ENCODE measurements around the gene MRPL51. TPM values are rescaled to one million over a fixed set of nuclear protein-coding genes. Genes with fewer than 3 reads are reported as not detected.
"Not testable (repeated sequence)": the region's sequence is repeated elsewhere in the genome, so short reads cannot be mapped to it uniquely, and the experiment has no call there.

The MRPL51 gene
- polyA plus RNA-seq, 1 donor from 2014 or later = 117 TPM

DNA sequence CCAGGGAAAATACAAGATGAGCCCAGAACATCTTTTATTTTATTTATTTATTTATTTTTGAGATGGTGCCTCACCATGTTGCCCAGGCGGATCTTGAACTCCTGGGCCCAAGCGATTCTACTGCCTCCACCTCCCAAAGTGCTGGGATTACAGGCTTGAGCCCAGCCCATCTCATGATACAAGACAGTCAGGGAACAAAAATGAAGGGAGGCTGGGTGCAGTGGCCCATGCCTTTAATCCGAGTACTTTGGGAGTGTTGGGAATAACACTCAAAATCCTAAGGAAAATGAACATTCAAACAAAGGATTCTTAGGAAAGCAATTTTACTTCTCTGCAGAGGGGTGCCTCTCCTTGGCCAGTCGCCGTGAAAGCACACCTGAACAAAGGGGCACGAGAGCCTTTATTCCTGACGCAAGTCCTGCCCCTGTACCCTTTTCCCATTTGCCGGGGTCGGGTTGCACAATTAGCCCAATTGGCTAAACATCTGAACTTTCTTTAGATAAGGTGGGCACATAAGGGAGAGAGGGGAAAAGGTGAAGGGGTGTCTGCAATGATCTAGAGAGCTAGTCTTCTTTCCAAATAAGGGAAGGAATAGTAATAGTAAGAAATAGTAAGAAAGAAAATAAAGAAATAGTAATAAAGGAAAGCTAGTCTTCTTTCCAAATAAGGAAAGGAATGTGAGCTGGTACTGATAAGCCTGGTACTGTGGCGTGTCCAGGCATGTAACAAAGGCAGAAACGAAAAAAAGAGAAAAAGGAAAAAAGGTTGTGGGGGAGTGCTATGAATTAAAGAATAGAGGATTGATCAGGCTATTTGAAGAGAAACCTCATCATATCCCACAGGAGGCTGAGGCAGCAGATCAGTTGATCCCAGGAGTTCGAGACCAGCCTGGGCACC lies 14.3 kb upstream of the MRPL51 start:
- no peak overlapping the region for H2AFZ ChIP-seq (ENCODE audit: low read depth, low read length)
- no peak for TF ChIP-seq EZH2 (IDR thresholded peaks at IDR 0.05; ENCODE audit: borderline replicate concordance, insufficient read depth, low read length, poor library complexity, severe bottlenecking)
- TF ChIP-seq TAF1 (IDR thresholded peaks at IDR 0.05; ENCODE audit: low read depth) = no peak
- TF ChIP-seq POLR2AphosphoS5 (IDR thresholded peaks at IDR 0.05) = no peak
- TF ChIP-seq EP300 (conservative IDR thresholded peaks at IDR 0.05; ENCODE audit: poor library complexity, severe bottlenecking) = no peak
- TF ChIP-seq MXI1 (conservative IDR thresholded peaks at IDR 0.05; ENCODE audit: poor library complexity, severe bottlenecking) = no peak
- TF ChIP-seq, protein P1, sequence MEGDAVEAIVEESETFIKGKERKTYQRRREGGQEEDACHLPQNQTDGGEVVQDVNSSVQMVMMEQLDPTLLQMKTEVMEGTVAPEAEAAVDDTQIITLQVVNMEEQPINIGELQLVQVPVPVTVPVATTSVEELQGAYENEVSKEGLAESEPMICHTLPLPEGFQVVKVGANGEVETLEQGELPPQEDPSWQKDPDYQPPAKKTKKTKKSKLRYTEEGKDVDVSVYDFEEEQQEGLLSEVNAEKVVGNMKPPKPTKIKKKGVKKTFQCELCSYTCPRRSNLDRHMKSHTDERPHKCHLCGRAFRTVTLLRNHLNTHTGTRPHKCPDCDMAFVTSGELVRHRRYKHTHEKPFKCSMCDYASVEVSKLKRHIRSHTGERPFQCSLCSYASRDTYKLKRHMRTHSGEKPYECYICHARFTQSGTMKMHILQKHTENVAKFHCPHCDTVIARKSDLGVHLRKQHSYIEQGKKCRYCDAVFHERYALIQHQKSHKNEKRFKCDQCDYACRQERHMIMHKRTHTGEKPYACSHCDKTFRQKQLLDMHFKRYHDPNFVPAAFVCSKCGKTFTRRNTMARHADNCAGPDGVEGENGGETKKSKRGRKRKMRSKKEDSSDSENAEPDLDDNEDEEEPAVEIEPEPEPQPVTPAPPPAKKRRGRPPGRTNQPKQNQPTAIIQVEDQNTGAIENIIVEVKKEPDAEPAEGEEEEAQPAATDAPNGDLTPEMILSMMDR (IDR thresholded peaks at IDR 0.05; ENCODE audit: poor library complexity, severe bottlenecking) = no peak
- no peaks in the 10 kb centered on the region for H3K27me3 ChIP-seq (ENCODE audit: insufficient read depth, low read depth, low read length)
- H3K4me3 ChIP-seq (ENCODE audit: low read length) = no peak overlapping the region
- H3K79me2 ChIP-seq (replicated peaks; ENCODE audit: insufficient read depth, low read length) = no peaks in the 10 kb centered on the region
- H4K20me1 ChIP-seq (ENCODE audit: insufficient read depth) = no peaks in the 10 kb centered on the region
- H3F3A ChIP-seq (ENCODE audit: insufficient read depth, low read length, poor library complexity, severe bottlenecking) = no peaks in the 10 kb centered on the region
- H3K4me2 ChIP-seq (ENCODE audit: low read length) = no peak overlapping the region
- no peaks in the 10 kb centered on the region for H3K9me3 ChIP-seq (ENCODE audit: low read length)
- H3K9ac ChIP-seq (ENCODE audit: low read length) = no peak overlapping the region
- H3K9me2 ChIP-seq (ENCODE audit: insufficient read depth, low read length) = no peaks in the 10 kb centered on the region
- no peaks in the 10 kb centered on the region for H3K36me3 ChIP-seq (ENCODE audit: insufficient read depth, low read length)
- H3K27ac ChIP-seq (ENCODE audit: low read length) = no peak overlapping the region

DNA sequence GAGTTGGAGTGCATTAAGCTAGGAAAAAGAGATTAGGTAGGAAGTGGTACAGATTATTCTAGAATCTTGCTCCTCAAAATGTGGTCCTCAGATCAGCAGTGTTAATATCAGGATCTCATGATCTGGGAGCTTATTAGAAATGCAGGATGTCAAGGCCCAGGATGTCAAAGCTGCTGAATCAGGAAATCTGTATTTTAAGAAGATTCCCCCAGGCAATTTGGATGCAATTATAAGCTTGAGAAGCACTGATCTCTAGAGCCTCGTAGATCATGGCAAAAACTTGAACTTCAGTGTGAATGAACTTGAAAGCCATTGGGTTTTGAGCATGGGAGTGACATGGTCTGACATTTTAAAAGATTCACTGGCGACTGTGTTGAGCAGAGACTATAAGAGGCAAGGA lies 7.4 kb upstream of the MRPL51 start:
- no peaks in the 10 kb centered on the region for H3K9me2 ChIP-seq (ENCODE audit: insufficient read depth, low read length)
- TF ChIP-seq, protein P2, sequence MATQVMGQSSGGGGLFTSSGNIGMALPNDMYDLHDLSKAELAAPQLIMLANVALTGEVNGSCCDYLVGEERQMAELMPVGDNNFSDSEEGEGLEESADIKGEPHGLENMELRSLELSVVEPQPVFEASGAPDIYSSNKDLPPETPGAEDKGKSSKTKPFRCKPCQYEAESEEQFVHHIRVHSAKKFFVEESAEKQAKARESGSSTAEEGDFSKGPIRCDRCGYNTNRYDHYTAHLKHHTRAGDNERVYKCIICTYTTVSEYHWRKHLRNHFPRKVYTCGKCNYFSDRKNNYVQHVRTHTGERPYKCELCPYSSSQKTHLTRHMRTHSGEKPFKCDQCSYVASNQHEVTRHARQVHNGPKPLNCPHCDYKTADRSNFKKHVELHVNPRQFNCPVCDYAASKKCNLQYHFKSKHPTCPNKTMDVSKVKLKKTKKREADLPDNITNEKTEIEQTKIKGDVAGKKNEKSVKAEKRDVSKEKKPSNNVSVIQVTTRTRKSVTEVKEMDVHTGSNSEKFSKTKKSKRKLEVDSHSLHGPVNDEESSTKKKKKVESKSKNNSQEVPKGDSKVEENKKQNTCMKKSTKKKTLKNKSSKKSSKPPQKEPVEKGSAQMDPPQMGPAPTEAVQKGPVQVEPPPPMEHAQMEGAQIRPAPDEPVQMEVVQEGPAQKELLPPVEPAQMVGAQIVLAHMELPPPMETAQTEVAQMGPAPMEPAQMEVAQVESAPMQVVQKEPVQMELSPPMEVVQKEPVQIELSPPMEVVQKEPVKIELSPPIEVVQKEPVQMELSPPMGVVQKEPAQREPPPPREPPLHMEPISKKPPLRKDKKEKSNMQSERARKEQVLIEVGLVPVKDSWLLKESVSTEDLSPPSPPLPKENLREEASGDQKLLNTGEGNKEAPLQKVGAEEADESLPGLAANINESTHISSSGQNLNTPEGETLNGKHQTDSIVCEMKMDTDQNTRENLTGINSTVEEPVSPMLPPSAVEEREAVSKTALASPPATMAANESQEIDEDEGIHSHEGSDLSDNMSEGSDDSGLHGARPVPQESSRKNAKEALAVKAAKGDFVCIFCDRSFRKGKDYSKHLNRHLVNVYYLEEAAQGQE (IDR thresholded peaks at IDR 0.05; ENCODE audit: borderline replicate concordance) = no peak
- TF ChIP-seq MXI1 (conservative IDR thresholded peaks at IDR 0.05; ENCODE audit: poor library complexity, severe bottlenecking) = no peak
- no peak for TF ChIP-seq EP300 (conservative IDR thresholded peaks at IDR 0.05; ENCODE audit: poor library complexity, severe bottlenecking)
- no peak for TF ChIP-seq TAF1 (IDR thresholded peaks at IDR 0.05; ENCODE audit: low read depth)
- TF ChIP-seq POLR2AphosphoS5 (IDR thresholded peaks at IDR 0.05) = no peak
- TF ChIP-seq EZH2 (IDR thresholded peaks at IDR 0.05; ENCODE audit: borderline replicate concordance, insufficient read depth, low read length, poor library complexity, severe bottlenecking) = no peak
- TF ChIP-seq RAD21 (conservative IDR thresholded peaks at IDR 0.05) = no peak
- TF ChIP-seq SMC3 (conservative IDR thresholded peaks at IDR 0.05; ENCODE audit: poor library complexity) = no peak
- TF ChIP-seq, protein P1 (IDR thresholded peaks at IDR 0.05; ENCODE audit: poor library complexity, severe bottlenecking) = no peak
- no peaks in the 10 kb centered on the region for H3K9me3 ChIP-seq (ENCODE audit: low read length)
- H3K79me2 ChIP-seq (replicated peaks; ENCODE audit: insufficient read depth, low read length) = peaks cover 17% of the 10 kb centered on the region
- H3K36me3 ChIP-seq (ENCODE audit: insufficient read depth, low read length) = no peaks in the 10 kb centered on the region
- H3K27me3 ChIP-seq (ENCODE audit: insufficient read depth, low read depth, low read length) = no peaks in the 10 kb centered on the region
- no peak overlapping the region for H2AFZ ChIP-seq (ENCODE audit: low read depth, low read length)
- H3K9ac ChIP-seq (ENCODE audit: low read length) = no peak overlapping the region
- H3K27ac ChIP-seq (ENCODE audit: low read length) = no peak overlapping the region
- no peaks in the 10 kb centered on the region for H4K20me1 ChIP-seq (ENCODE audit: insufficient read depth)
- H3K4me2 ChIP-seq (ENCODE audit: low read length) = no peak overlapping the region
- no peaks in the 10 kb centered on the region for H3F3A ChIP-seq (ENCODE audit: insufficient read depth, low read length, poor library complexity, severe bottlenecking)
- H3K4me3 ChIP-seq (ENCODE audit: low read length) = no peak overlapping the region

DNA sequence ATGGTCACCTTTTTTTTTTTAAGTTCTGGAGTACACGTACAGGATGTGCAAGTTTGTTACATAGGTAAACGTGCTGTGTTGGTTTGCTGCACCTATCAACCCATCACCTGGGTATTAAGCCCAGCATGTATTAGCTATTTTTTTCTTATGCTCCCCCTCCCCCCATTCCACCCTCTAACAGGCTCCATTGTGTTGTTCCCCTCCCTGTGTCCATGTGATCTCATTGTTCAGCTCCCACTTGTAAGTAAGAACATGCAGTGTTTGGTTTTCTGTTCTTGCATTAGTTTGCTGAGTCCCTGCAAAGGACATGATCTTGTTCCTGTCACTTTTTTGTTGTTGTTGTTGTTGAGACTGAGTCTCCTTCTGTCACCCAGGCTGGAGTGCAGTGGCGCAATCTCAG lies 4.2 kb upstream of the MRPL51 start:
- H3K4me2 ChIP-seq (ENCODE audit: low read length); H3F3A ChIP-seq (ENCODE audit: insufficient read depth, low read length, poor library complexity, severe bottlenecking); H4K20me1 ChIP-seq (ENCODE audit: insufficient read depth); H3K9me2 ChIP-seq (ENCODE audit: insufficient read depth, low read length); H3K4me3 ChIP-seq (ENCODE audit: low read length); H3K9me3 ChIP-seq (ENCODE audit: low read length); H3K36me3 ChIP-seq (ENCODE audit: insufficient read depth, low read length); H2AFZ ChIP-seq (ENCODE audit: low read depth, low read length); H3K9ac ChIP-seq (ENCODE audit: low read length); H3K27ac ChIP-seq (ENCODE audit: low read length); H3K27me3 ChIP-seq (ENCODE audit: insufficient read depth, low read depth, low read length): not testable (repeated sequence)
- peaks cover 31% of the 10 kb centered on the region for H3K79me2 ChIP-seq (replicated peaks; ENCODE audit: insufficient read depth, low read length)

Measured in neural cell (in vitro differentiated cells).